WTC11 (cell line): Measurements from ENCODE around the gene RAB40B. TPM values are rescaled to one million over a fixed set of nuclear protein-coding genes. Genes with fewer than 3 reads are reported as not detected.

ENCODE experiments used
- ATAC-seq: fragments of 200-7000 bp; cut with Tn5 transposase; 2 replicates; pipeline ENCODE4 v1.10.0; 2021; ENCODE audit warnings: mild to moderate bottlenecking, moderate library complexity
- CTCF ChIA-PET: fragments of 300-600 bp; sonication (Branson Sonifier 250); formaldehyde crosslinking; loops from one replicate; lab custom pipeline; 2021; ENCODE audit warnings: antibody characterized with exemption; lab: Charles Lee
- POLR2A ChIA-PET: fragments of 350-600 bp; sonication (Branson Sonifier 250); formaldehyde crosslinking; loops from one replicate; lab custom pipeline; 2021; ENCODE audit warnings: antibody characterized with exemption; lab: Charles Lee
- DNase-seq: peaks from one replicate; pipeline ENCODE4 v3.0.0; 2021; ENCODE audit warnings: low spot score
- H3K27ac Mint-ChIP-seq: 2 replicates; pipeline ENCODE4 v1.8.0; 2021; ENCODE audit warnings: mixed read lengths
- H3K27me3 Mint-ChIP-seq: 2 replicates; pipeline ENCODE4 v1.8.0; 2021; ENCODE audit warnings: low read depth, mild to moderate bottlenecking, moderate library complexity, mixed read lengths
- H3K36me3 Mint-ChIP-seq: 2 replicates; pipeline ENCODE4 v1.8.0; 2021; ENCODE audit warnings: mixed read lengths
- H3K4me1 Mint-ChIP-seq: 2 replicates; pipeline ENCODE4 v1.8.0; 2022; ENCODE audit warnings: mixed read lengths
- H3K4me3 Mint-ChIP-seq: 2 replicates; pipeline ENCODE4 v1.8.0; 2021; ENCODE audit warnings: mild to moderate bottlenecking, moderate library complexity, mixed read lengths
- H3K9me3 Mint-ChIP-seq: 2 replicates; pipeline ENCODE4 v1.8.0; 2021; ENCODE audit warnings: mixed read lengths
- GRHL2 ChIP-seq: fragments of 250-450 bp; sonication (Bioruptor Pico); IDR thresholded peaks from 2 replicates; pipeline ENCODE4 v1.8.0; 2022; ENCODE audit warnings: mild to moderate bottlenecking, moderate library complexity; ENCODE audit not compliant: insufficient replicate concordance, severe bottlenecking
- KAT7 ChIP-seq: sonication (generic); formaldehyde crosslinking; IDR thresholded peaks from 2 replicates; pipeline ENCODE4 v1.8.1; 2023; ENCODE audit warnings: missing genetic modification reagents, mild to moderate bottlenecking, borderline replicate concordance
- NFYB ChIP-seq: sonication (generic); formaldehyde crosslinking; conservative IDR thresholded peaks from 2 replicates; pipeline ENCODE4 v1.8.0; 2022; ENCODE audit warnings: low read depth, missing genetic modification reagents
- OVOL2 ChIP-seq: fragments of 250-450 bp; sonication (Bioruptor Pico); IDR thresholded peaks from 2 replicates; pipeline ENCODE4 v1.9.0; 2021; ENCODE audit warnings: mild to moderate bottlenecking, borderline replicate concordance
- SOX15 ChIP-seq: fragments of 250-450 bp; sonication (Bioruptor Pico); IDR thresholded peaks from 2 replicates; pipeline ENCODE4 v1.9.0; 2021; ENCODE audit warnings: mild to moderate bottlenecking
- TEAD4 ChIP-seq: sonication (generic); formaldehyde crosslinking; IDR thresholded peaks from 2 replicates; pipeline ENCODE4 v1.8.0; 2022; ENCODE audit warnings: mild to moderate bottlenecking, missing genetic modification reagents
- ZNF121 ChIP-seq: sonication (generic); formaldehyde crosslinking; IDR thresholded peaks from 2 replicates; pipeline ENCODE4 v1.8.0; 2023; ENCODE audit warnings: missing genetic modification reagents
- ZNF317 ChIP-seq: sonication (generic); formaldehyde crosslinking; IDR thresholded peaks from 2 replicates; pipeline ENCODE4 v1.8.1; 2023; ENCODE audit warnings: low read depth, mild to moderate bottlenecking, moderate library complexity, missing genetic modification reagents, borderline replicate concordance
- total RNA-seq: library from RNA; stranded (reverse); gene quantifications from 3 replicates; pipeline ENCODE4 v1.2.3, GENCODE V29; 2021
- TF ChIP-seq, protein P1 (sequence below): fragments of 250-450 bp; sonication (Bioruptor Pico); IDR thresholded peaks from 2 replicates; pipeline ENCODE4 v1.9.0; 2021; ENCODE audit warnings: mild to moderate bottlenecking
- TF ChIP-seq, protein P2 (sequence below): sonication (generic); formaldehyde crosslinking; conservative IDR thresholded peaks from 2 replicates; pipeline ENCODE4 v1.8.1; 2023; ENCODE audit warnings: mild to moderate bottlenecking, low read depth, missing genetic modification reagents, moderate library complexity
- TF ChIP-seq, protein P3 (sequence below): fragments of 250-450 bp; sonication (Bioruptor Pico); conservative IDR thresholded peaks from 2 replicates; pipeline ENCODE4 v1.9.0; 2021; ENCODE audit warnings: mild to moderate bottlenecking
- TF ChIP-seq, protein P4 (sequence below): sonication (generic); formaldehyde crosslinking; IDR thresholded peaks from 2 replicates; pipeline ENCODE4 v1.8.1; 2022; ENCODE audit warnings: low read depth, missing genetic modification reagents, borderline replicate concordance
- TF ChIP-seq, protein P5 (sequence below): fragments of 250-450 bp; sonication (Bioruptor Pico); IDR thresholded peaks from 2 replicates; pipeline ENCODE4 v1.9.0; 2021; ENCODE audit warnings: mild to moderate bottlenecking, borderline replicate concordance
- TF ChIP-seq, protein P6 (sequence below): fragments of 250-450 bp; sonication (Bioruptor Pico); IDR thresholded peaks from 2 replicates; pipeline ENCODE4 v1.9.0; 2021; ENCODE audit warnings: moderate library complexity, mild to moderate bottlenecking, inconsistent platforms, borderline replicate concordance
- TF ChIP-seq, protein P7 (sequence below): sonication (generic); formaldehyde crosslinking; IDR thresholded peaks from 2 replicates; pipeline ENCODE4 v1.8.1; 2022; ENCODE audit warnings: low read depth, mild to moderate bottlenecking, moderate library complexity, missing genetic modification reagents, borderline replicate concordance

RAB40B gene
- total RNA-seq, 1 experiment from 2014 or later: 3.1 TPM

DNA sequence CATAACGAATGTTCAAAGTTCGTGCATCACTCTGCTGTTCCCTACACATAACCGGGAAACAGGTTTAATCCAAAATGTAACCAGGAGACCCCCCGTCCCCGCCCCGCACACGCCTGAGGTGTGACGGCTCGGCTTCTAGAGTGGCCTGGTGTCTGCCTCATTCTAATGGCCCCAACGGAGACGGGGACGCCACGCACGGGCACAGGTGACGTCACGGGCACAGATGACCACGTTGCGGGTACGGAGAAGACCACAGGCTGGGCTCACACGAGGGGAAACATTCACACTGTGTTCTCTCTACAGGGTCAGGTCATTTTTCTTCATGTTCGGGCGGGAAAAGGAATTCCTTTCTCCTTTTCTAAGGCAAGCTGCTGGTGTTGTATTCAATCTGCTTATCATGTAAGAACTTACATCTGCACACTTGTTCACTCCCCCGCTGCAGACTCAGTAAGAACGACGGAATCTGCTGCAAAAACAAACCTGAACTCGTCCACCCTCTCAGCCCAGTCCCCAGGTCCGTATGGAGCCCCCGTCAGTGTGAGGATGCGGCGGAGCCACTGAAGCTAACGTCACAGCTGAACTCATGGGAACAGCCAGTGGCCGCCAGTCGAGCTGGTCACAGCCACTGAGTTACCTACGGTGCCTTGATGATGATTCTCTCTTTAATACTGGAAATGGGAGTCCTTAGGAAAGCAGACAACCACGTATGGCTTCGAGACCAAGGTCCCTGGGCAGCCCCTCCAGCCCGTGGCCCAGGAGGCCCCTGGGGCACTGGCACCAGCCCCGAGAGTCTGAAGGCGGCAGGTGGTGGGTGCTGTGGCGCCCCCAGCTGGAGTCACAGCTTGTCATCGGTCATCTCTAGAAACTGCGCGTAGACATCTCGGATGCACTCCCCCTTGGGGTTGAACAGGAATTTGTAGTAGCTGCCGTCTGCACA is 83.1 kb downstream of the RAB40B start (continued):
- TF ChIP-seq NFYB (CRISPR knock-in tag): no peak
- TF ChIP-seq TEAD4 (CRISPR knock-in tag): no peak
- no peak for TF ChIP-seq ZNF121 (CRISPR knock-in tag)
- TF ChIP-seq, all 79 proteins: peak for 0

DNA sequence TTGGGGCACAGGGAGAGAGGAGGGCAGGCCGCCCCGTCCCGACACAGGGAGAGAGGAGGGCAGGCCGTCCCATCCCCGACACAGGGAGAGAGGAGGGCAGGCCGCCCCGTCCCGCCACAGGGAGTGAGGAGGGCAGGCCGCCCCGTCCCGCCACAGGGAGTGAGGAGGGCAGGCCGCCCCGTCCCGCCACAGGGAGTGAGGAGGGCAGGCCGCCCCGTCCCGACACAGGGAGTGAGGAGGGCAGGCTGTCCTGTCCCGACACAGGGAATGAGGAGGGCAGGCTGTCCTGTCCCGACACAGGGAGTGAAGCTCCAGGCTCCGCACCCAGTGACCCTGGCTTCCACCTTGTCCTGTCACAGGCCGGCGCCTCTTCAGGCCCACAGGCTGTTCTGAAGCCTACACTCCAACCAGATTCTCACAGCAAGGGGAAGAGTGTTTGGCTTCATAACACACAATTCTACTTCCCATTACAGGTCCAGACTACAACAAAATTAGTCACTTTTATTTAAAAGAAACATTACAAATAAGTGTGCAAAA is 84.3 kb downstream of the RAB40B start:
- CTCF ChIA-PET: interaction anchor here (0.6 kb wide), 1 partner anchor 340 kb away, joined by 3 read pairs; no protein-coding TSS in a partner anchor
- H3K9me3 Mint-ChIP-seq: no peaks in the 10 kb centered on the region
- H3K27ac Mint-ChIP-seq: peak overlapping the region; percentile 87; the same call in 1 of the 2 replicates
- ATAC-seq: no peak
- H3K27me3 Mint-ChIP-seq: no peaks in the 10 kb centered on the region
- POLR2A ChIA-PET: no interaction called here
- H3K36me3 Mint-ChIP-seq: peaks cover 54% of the 10 kb centered on the region
- H3K4me1 Mint-ChIP-seq: peaks cover 8% of the 10 kb centered on the region
- H3K4me3 Mint-ChIP-seq: no peak overlapping the region
- DNase-seq: no peak
- TF ChIP-seq, protein P1, sequence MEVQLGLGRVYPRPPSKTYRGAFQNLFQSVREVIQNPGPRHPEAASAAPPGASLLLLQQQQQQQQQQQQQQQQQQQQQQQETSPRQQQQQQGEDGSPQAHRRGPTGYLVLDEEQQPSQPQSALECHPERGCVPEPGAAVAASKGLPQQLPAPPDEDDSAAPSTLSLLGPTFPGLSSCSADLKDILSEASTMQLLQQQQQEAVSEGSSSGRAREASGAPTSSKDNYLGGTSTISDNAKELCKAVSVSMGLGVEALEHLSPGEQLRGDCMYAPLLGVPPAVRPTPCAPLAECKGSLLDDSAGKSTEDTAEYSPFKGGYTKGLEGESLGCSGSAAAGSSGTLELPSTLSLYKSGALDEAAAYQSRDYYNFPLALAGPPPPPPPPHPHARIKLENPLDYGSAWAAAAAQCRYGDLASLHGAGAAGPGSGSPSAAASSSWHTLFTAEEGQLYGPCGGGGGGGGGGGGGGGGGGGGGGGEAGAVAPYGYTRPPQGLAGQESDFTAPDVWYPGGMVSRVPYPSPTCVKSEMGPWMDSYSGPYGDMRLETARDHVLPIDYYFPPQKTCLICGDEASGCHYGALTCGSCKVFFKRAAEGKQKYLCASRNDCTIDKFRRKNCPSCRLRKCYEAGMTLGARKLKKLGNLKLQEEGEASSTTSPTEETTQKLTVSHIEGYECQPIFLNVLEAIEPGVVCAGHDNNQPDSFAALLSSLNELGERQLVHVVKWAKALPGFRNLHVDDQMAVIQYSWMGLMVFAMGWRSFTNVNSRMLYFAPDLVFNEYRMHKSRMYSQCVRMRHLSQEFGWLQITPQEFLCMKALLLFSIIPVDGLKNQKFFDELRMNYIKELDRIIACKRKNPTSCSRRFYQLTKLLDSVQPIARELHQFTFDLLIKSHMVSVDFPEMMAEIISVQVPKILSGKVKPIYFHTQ (CRISPR knock-in tag): no peak
- TF ChIP-seq, protein P2, sequence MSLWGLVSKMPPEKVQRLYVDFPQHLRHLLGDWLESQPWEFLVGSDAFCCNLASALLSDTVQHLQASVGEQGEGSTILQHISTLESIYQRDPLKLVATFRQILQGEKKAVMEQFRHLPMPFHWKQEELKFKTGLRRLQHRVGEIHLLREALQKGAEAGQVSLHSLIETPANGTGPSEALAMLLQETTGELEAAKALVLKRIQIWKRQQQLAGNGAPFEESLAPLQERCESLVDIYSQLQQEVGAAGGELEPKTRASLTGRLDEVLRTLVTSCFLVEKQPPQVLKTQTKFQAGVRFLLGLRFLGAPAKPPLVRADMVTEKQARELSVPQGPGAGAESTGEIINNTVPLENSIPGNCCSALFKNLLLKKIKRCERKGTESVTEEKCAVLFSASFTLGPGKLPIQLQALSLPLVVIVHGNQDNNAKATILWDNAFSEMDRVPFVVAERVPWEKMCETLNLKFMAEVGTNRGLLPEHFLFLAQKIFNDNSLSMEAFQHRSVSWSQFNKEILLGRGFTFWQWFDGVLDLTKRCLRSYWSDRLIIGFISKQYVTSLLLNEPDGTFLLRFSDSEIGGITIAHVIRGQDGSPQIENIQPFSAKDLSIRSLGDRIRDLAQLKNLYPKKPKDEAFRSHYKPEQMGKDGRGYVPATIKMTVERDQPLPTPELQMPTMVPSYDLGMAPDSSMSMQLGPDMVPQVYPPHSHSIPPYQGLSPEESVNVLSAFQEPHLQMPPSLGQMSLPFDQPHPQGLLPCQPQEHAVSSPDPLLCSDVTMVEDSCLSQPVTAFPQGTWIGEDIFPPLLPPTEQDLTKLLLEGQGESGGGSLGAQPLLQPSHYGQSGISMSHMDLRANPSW (CRISPR knock-in tag): no peak
- TF ChIP-seq, protein P3, sequence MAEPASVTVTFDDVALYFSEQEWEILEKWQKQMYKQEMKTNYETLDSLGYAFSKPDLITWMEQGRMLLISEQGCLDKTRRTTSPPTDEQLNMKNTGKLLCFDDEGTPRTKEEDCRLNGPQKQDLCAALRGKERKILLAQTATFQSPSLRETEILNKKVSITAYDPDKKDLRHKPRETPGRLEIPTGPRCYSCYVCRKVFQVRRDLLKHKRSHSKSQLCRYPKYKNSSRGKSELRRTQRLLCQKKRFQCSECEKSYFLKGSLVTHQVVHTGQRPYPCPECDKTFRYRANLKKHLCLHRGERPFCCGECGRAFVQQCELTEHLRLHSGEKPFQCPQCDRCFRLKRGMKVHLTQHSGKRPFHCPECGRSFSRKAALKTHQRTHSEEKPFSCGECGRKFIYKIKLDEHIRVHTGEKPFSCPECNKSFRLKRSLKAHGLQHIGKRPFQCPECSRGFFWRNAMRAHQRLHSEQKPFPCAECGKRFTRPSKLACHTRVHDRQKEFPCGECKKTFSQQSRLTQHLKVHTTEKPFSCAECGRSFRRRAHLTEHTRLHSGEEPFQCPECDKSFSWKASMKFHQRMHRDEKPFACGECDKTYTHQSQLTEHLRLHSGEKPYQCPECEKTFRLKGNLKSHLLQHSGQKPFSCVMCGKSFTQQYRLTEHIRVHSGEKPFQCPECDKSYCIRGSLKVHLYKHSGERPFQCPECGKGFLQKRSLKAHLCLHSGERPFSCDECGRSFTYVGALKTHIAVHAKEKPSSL (CRISPR knock-in tag): no peak
- TF ChIP-seq, protein P4, sequence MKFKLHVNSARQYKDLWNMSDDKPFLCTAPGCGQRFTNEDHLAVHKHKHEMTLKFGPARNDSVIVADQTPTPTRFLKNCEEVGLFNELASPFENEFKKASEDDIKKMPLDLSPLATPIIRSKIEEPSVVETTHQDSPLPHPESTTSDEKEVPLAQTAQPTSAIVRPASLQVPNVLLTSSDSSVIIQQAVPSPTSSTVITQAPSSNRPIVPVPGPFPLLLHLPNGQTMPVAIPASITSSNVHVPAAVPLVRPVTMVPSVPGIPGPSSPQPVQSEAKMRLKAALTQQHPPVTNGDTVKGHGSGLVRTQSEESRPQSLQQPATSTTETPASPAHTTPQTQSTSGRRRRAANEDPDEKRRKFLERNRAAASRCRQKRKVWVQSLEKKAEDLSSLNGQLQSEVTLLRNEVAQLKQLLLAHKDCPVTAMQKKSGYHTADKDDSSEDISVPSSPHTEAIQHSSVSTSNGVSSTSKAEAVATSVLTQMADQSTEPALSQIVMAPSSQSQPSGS: no peak
- TF ChIP-seq KAT7 (CRISPR knock-in tag) (no peak), SOX15 (CRISPR knock-in tag) (no peak), ZNF317 (CRISPR knock-in tag) (no peak), GRHL2 (CRISPR knock-in tag) (no peak), OVOL2 (no peak)
- TF ChIP-seq, protein P5, sequence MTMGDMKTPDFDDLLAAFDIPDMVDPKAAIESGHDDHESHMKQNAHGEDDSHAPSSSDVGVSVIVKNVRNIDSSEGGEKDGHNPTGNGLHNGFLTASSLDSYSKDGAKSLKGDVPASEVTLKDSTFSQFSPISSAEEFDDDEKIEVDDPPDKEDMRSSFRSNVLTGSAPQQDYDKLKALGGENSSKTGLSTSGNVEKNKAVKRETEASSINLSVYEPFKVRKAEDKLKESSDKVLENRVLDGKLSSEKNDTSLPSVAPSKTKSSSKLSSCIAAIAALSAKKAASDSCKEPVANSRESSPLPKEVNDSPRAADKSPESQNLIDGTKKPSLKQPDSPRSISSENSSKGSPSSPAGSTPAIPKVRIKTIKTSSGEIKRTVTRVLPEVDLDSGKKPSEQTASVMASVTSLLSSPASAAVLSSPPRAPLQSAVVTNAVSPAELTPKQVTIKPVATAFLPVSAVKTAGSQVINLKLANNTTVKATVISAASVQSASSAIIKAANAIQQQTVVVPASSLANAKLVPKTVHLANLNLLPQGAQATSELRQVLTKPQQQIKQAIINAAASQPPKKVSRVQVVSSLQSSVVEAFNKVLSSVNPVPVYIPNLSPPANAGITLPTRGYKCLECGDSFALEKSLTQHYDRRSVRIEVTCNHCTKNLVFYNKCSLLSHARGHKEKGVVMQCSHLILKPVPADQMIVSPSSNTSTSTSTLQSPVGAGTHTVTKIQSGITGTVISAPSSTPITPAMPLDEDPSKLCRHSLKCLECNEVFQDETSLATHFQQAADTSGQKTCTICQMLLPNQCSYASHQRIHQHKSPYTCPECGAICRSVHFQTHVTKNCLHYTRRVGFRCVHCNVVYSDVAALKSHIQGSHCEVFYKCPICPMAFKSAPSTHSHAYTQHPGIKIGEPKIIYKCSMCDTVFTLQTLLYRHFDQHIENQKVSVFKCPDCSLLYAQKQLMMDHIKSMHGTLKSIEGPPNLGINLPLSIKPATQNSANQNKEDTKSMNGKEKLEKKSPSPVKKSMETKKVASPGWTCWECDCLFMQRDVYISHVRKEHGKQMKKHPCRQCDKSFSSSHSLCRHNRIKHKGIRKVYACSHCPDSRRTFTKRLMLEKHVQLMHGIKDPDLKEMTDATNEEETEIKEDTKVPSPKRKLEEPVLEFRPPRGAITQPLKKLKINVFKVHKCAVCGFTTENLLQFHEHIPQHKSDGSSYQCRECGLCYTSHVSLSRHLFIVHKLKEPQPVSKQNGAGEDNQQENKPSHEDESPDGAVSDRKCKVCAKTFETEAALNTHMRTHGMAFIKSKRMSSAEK: no peak
- TF ChIP-seq, protein P6, sequence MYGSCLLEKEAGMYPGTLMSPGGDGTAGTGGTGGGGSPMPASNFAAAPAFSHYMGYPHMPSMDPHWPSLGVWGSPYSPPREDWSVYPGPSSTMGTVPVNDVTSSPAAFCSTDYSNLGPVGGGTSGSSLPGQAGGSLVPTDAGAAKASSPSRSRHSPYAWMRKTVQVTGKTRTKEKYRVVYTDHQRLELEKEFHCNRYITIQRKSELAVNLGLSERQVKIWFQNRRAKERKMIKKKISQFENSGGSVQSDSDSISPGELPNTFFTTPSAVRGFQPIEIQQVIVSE (CRISPR knock-in tag): no peak
- TF ChIP-seq, protein P7, sequence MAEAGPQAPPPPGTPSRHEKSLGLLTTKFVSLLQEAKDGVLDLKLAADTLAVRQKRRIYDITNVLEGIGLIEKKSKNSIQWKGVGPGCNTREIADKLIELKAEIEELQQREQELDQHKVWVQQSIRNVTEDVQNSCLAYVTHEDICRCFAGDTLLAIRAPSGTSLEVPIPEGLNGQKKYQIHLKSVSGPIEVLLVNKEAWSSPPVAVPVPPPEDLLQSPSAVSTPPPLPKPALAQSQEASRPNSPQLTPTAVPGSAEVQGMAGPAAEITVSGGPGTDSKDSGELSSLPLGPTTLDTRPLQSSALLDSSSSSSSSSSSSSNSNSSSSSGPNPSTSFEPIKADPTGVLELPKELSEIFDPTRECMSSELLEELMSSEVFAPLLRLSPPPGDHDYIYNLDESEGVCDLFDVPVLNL (CRISPR knock-in tag): no peak
